PC-3 (cell line): ENCODE measurements around the gene CFAP46. TPM values are rescaled to one million over a fixed set of nuclear protein-coding genes. Genes with fewer than 3 reads are reported as not detected.

ENCODE experiments used
- ATAC-seq: fragments of 200-7000 bp; cut with Tn5 transposase; 2 replicates; pipeline ENCODE4 v1.9.1; 2020; ENCODE audit warnings: mild to moderate bottlenecking, moderate library complexity
- BruUV-seq: library from RNA; stranded (reverse); fragments of 400-500 nt; replicated peaks from 2 replicates; lab custom pipeline; 2021; lab: Mats Ljungman, UMichigan
- CTCF ChIA-PET: fragments of 300-600 bp; sonication (Branson Sonifier 250); formaldehyde crosslinking; loops from one replicate; lab custom pipeline; 2022; ENCODE audit warnings: antibody characterized with exemption; lab: Charles Lee
- POLR2A ChIA-PET: fragments of 300-600 bp; sonication (Branson Sonifier 250); formaldehyde crosslinking; loops from one replicate; lab custom pipeline; 2022; ENCODE audit warnings: antibody characterized with exemption; ENCODE audit not compliant: unreplicated experiment; lab: Charles Lee
- DNase-seq: peaks from one replicate; pipeline ENCODE4 v3.0.0-alpha.2; 2015
- H2AFZ ChIP-seq: fragments of 300-600 bp; sonication (generic); 2 replicates; pipeline ENCODE4 v1.6.0; 2016; ENCODE audit warnings: antibody characterized with exemption, low read length
- H3F3A ChIP-seq: fragments of 300-600 bp; sonication (generic); one replicate; pipeline ENCODE4 v1.6.0; 2017; ENCODE audit warnings: antibody characterized with exemption, low read length, control low read depth, mild to moderate bottlenecking; ENCODE audit not compliant: unreplicated experiment
- H3K27ac ChIP-seq: fragments of 300-600 bp; sonication (generic); 2 replicates; pipeline ENCODE4 v1.5.1; 2016; ENCODE audit warnings: mild to moderate bottlenecking, low read length
- H3K27me3 ChIP-seq: fragments of 300-600 bp; sonication (generic); 2 replicates; pipeline ENCODE4 v1.6.1; 2016; ENCODE audit warnings: low read length, mixed read lengths
- H3K36me3 ChIP-seq: fragments of 300-600 bp; sonication (generic); 2 replicates; pipeline ENCODE4 v1.6.1; 2016; ENCODE audit warnings: low read depth, mixed run types, low read length, mixed read lengths
- H3K4me1 ChIP-seq: fragments of 300-600 bp; sonication (generic); 2 replicates; pipeline ENCODE4 v1.5.1; 2016; ENCODE audit warnings: low read length; ENCODE audit not compliant: insufficient read depth
- H3K4me2 ChIP-seq: fragments of 300-600 bp; sonication (generic); 2 replicates; pipeline ENCODE4 v1.6.0; 2016; ENCODE audit warnings: low read length
- H3K4me3 ChIP-seq: fragments of 300-600 bp; sonication (generic); 2 replicates; pipeline ENCODE4 v1.5.1; 2016; ENCODE audit warnings: mild to moderate bottlenecking, low read length, mixed read lengths
- H3K79me2 ChIP-seq: fragments of 300-600 bp; sonication (generic); 2 replicates; pipeline ENCODE4 v1.6.1; 2017; ENCODE audit warnings: low read length, mixed read lengths
- H3K9ac ChIP-seq: fragments of 300-600 bp; sonication (generic); 2 replicates; pipeline ENCODE4 v1.6.0; 2016; ENCODE audit warnings: mild to moderate bottlenecking, low read length
- H3K9me2 ChIP-seq: fragments of 300-600 bp; sonication (generic); replicated peaks from 2 replicates; pipeline ENCODE4 v1.6.1; 2016; ENCODE audit warnings: mixed run types, low read length, mixed read lengths
- H3K9me3 ChIP-seq: fragments of 300-600 bp; sonication (generic); 2 replicates; pipeline ENCODE4 v1.6.1; 2016; ENCODE audit warnings: low read length, mixed read lengths
- H4K20me1 ChIP-seq: fragments of 300-600 bp; sonication (generic); 2 replicates; pipeline ENCODE4 v1.6.1; 2016; ENCODE audit warnings: low read length, mixed read lengths
- EZH2 ChIP-seq: fragments of 300-600 bp; sonication (generic); IDR thresholded peaks from one replicate; pipeline ENCODE4 v1.6.1; 2017; ENCODE audit warnings: antibody characterized with exemption, mild to moderate bottlenecking, low read length; ENCODE audit not compliant: unreplicated experiment
- EZH2phosphoT487 ChIP-seq: fragments of 300-600 bp; sonication (generic); IDR thresholded peaks from 2 replicates; pipeline ENCODE4 v1.6.1; 2018; ENCODE audit warnings: mild to moderate bottlenecking, antibody characterized with exemption, low read length, borderline replicate concordance
- intact Hi-C: fragments of 100-400 bp; cut with micrococcal nuclease; formaldehyde crosslinking; loops from 2 replicates; pipeline ENCODE4 v1.9.0; 2023
- total RNA-seq: library from RNA; depleted of rRNA; stranded (reverse); fragments of >200 nt; gene quantifications from 2 replicates; pipeline ENCODE4 v1.2.3, GENCODE V29; 2014
- TF ChIP-seq, protein P1 (sequence below): fragments of 300-600 bp; sonication (generic); conservative IDR thresholded peaks from 2 replicates; pipeline ENCODE4 v1.5.1; 2017; ENCODE audit warnings: antibody characterized with exemption, low read depth, mild to moderate bottlenecking, low read length

The CFAP46 gene
- total RNA-seq, 1 experiment from 2014 or later: 0.04 TPM

DNA sequence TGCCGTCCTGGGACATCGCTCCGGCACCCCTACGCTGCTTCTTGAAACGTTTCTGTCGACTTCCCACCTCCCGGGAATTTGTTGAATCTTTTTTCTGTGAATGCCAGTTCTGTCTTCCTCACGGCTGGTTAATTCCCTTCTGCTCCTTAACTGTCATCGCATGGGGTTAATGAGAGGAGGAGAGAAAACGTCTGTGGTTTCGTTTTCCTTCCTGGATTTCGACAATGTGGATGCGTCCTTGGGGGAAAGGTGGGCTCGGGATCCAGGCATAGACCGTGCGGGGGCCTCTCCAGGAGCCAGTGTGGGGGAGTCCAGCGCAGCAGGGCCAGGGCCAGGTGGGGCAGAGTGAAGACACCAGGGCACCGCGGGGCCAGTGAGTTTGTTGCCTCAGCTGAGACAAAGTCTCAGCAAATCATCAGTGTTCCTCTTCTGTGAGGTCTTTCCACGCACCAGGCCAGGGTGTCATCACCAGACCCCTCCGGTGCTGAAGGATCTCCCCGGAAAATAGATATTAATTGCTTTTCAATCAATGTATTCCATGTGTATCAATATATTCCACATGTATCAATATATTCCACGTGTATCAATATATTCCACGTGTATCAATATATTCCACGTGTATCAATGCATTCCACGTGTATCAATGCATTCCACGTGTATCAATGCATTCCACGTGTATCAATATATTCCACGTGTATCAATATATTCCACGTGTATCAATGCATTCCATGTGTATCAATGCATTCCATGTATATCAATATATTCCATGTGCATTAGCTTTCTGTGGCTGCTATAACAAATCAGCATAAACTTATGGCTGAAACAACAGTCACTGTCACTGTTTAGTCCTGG lies 33.7 kb upstream of the CFAP46 start:
- Histone ChIP-seq H3K9me3 (no peaks in the 10 kb centered on the region), H3K27me3 (peaks cover 60% of the 10 kb centered on the region), H3K36me3 (no peaks in the 10 kb centered on the region), H3K4me1 (no peaks in the 10 kb centered on the region), H3K27ac (no peak overlapping the region), H3K9ac (no peak overlapping the region), H3K79me2 (no peaks in the 10 kb centered on the region), H3K4me2 (no peak overlapping the region), H4K20me1 (no peaks in the 10 kb centered on the region), H2AFZ (no peak overlapping the region), H3F3A (no peaks in the 10 kb centered on the region), H3K4me3 (no peak overlapping the region), H3K9me2 (no peaks in the 10 kb centered on the region)
- CTCF ChIA-PET: no interaction called here
- TF ChIP-seq, protein P1, sequence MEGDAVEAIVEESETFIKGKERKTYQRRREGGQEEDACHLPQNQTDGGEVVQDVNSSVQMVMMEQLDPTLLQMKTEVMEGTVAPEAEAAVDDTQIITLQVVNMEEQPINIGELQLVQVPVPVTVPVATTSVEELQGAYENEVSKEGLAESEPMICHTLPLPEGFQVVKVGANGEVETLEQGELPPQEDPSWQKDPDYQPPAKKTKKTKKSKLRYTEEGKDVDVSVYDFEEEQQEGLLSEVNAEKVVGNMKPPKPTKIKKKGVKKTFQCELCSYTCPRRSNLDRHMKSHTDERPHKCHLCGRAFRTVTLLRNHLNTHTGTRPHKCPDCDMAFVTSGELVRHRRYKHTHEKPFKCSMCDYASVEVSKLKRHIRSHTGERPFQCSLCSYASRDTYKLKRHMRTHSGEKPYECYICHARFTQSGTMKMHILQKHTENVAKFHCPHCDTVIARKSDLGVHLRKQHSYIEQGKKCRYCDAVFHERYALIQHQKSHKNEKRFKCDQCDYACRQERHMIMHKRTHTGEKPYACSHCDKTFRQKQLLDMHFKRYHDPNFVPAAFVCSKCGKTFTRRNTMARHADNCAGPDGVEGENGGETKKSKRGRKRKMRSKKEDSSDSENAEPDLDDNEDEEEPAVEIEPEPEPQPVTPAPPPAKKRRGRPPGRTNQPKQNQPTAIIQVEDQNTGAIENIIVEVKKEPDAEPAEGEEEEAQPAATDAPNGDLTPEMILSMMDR: no peak
- TF ChIP-seq EZH2 (no peak), EZH2phosphoT487 (no peak)
- BruUV-seq: no TSS peak
- intact Hi-C loops: no loop called here
- ATAC-seq: no peak
- POLR2A ChIA-PET: no interaction called here
- no peak for DNase-seq

DNA sequence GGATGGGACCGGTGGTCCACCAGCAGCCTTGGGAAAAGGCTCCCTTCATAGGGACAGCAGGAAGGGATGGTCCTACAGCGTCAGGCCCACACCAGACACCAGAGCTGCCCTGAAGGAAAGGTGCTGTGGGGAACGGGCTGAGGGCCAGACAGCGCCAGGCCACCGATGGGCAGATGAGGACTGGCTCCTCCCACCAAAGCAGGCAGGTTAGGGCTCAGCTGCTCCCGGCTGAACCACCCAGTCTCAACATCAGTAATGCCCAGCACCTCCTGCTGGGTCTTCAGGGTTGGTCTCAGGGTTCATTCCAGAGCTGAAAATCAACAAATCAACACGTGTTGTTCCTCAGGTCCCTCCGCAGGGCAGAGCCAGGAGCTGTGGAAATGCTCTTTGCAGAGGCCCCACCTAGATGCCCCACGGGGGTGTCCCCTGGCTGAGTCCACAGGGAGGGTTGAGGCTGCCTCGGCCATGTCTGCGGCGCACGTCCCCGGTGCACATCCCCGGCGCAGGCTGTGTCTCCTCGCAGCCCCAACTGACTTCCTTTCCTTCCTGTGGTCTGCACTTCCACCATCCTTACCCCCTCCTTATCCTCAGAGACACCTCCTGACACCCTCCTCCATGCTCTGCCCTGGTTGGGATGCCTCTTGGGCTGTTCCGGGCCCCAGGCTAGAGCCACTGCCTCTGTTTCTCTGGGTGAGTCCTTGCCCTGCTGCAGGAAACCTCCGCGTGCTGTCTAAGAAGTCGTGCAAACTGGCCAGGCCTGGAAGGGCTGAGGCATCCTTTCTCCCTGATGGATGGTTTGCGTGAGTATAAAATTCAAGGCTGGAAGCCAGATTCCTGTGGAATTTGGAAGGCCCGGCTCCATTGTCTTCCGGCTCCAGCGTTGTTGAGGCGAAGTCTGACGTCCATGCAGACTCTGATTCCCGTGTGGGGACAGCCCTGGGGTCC lies 32.8 kb upstream of the CFAP46 start:
- TF ChIP-seq EZH2 (no peak), EZH2phosphoT487 (no peak)
- TF ChIP-seq, protein P1: no peak
- Histone ChIP-seq H3K9me3 (no peaks in the 10 kb centered on the region), H3K79me2 (no peaks in the 10 kb centered on the region), H3K36me3 (no peaks in the 10 kb centered on the region), H3K9me2 (no peaks in the 10 kb centered on the region), H3F3A (no peaks in the 10 kb centered on the region), H3K4me2 (no peak overlapping the region), H3K4me1 (no peaks in the 10 kb centered on the region), H3K27ac (no peak overlapping the region), H3K27me3 (peaks cover 69% of the 10 kb centered on the region), H3K4me3 (no peak overlapping the region), H4K20me1 (no peaks in the 10 kb centered on the region), H3K9ac (no peak overlapping the region), H2AFZ (no peak overlapping the region)
- no peak for DNase-seq
- ATAC-seq: no peak
- no TSS peak for BruUV-seq
- ChIA-PET CTCF (no interaction called here), POLR2A (no interaction called here)
- intact Hi-C loops: no loop called here
